ENCODE data around the gene EYS.
"Not testable (repeated sequence)": the region's sequence is repeated elsewhere in the genome, so short reads cannot be mapped to it uniquely, and the experiment has no call there.

Gene EYS

GRCh38 chr6:63943826-63944225, 1763.2 kb downstream of the EYS start:
- H3K4me2 ChIP-seq (ENCODE audit: low read length): no peak overlapping the region
- H3K9me3 ChIP-seq (replicated peaks; ENCODE audit: low read length): no peaks in the 10 kb centered on the region
- H3K9ac ChIP-seq (ENCODE audit: low read depth, low read length): no peak overlapping the region
- H3K4me3 ChIP-seq (ENCODE audit: low read length): no peak overlapping the region
- H3K36me3 ChIP-seq (ENCODE audit: insufficient read depth, low read length): no peaks in the 10 kb centered on the region
- H3K27me3 ChIP-seq (ENCODE audit: control insufficient read depth, insufficient read depth, low read length): no peaks in the 10 kb centered on the region
- H3K4me1 ChIP-seq (ENCODE audit: control insufficient read depth, insufficient read depth, low read length): no peaks in the 10 kb centered on the region

GRCh38 chr6:63941747-63942470, 1765.1 kb downstream of the EYS start:
- Histone ChIP-seq H3K9me3 (replicated peaks; ENCODE audit: low read length) (no peaks in the 10 kb centered on the region), H3K27me3 (ENCODE audit: control insufficient read depth, insufficient read depth, low read length) (no peaks in the 10 kb centered on the region), H3K4me3 (ENCODE audit: low read length) (no peak overlapping the region), H3K4me2 (ENCODE audit: low read length) (no peak overlapping the region), H3K9ac (ENCODE audit: low read depth, low read length) (no peak overlapping the region), H3K4me1 (ENCODE audit: control insufficient read depth, insufficient read depth, low read length) (no peaks in the 10 kb centered on the region), H3K36me3 (ENCODE audit: insufficient read depth, low read length) (no peaks in the 10 kb centered on the region)

- Histone ChIP-seq H3K9ac (ENCODE audit: low read depth, low read length) (no peak overlapping the region), H3K4me3 (ENCODE audit: low read length) (no peak overlapping the region), H3K27me3 (ENCODE audit: control insufficient read depth, insufficient read depth, low read length) (no peaks in the 10 kb centered on the region), H3K36me3 (ENCODE audit: insufficient read depth, low read length) (no peaks in the 10 kb centered on the region), H3K9me3 (replicated peaks; ENCODE audit: low read length) (no peaks in the 10 kb centered on the region), H3K4me1 (ENCODE audit: control insufficient read depth, insufficient read depth, low read length) (no peaks in the 10 kb centered on the region), H3K4me2 (ENCODE audit: low read length) (no peak overlapping the region)
These were observed 1767.0 kb downstream of the EYS start for GRCh38 chr6:63940056-63940455.

- Histone ChIP-seq H3K9ac (ENCODE audit: low read depth, low read length) (no peak overlapping the region), H3K27me3 (ENCODE audit: control insufficient read depth, insufficient read depth, low read length) (no peaks in the 10 kb centered on the region), H3K36me3 (ENCODE audit: insufficient read depth, low read length) (no peaks in the 10 kb centered on the region), H3K4me2 (ENCODE audit: low read length) (no peak overlapping the region), H3K9me3 (replicated peaks; ENCODE audit: low read length) (no peaks in the 10 kb centered on the region), H3K4me1 (ENCODE audit: control insufficient read depth, insufficient read depth, low read length) (no peaks in the 10 kb centered on the region), H3K4me3 (ENCODE audit: low read length) (no peak overlapping the region)
These were observed 1770.6 kb downstream of the EYS start for GRCh38 chr6:63936399-63936798.

- Histone ChIP-seq H3K36me3 (ENCODE audit: insufficient read depth, low read length) (no peaks in the 10 kb centered on the region), H3K4me1 (ENCODE audit: control insufficient read depth, insufficient read depth, low read length) (no peaks in the 10 kb centered on the region), H3K27me3 (ENCODE audit: control insufficient read depth, insufficient read depth, low read length) (no peaks in the 10 kb centered on the region), H3K9ac (ENCODE audit: low read depth, low read length) (no peak overlapping the region), H3K4me2 (ENCODE audit: low read length) (no peak overlapping the region), H3K9me3 (replicated peaks; ENCODE audit: low read length) (no peaks in the 10 kb centered on the region), H3K4me3 (ENCODE audit: low read length) (no peak overlapping the region)
These were observed 1771.3 kb downstream of the EYS start for GRCh38 chr6:63935732-63936131.

GRCh38 chr6:63933948-63934347, 1773.1 kb downstream of the EYS start:
- not testable (repeated sequence) for H3K4me1 ChIP-seq (ENCODE audit: control insufficient read depth, insufficient read depth, low read length); H3K9me3 ChIP-seq (replicated peaks; ENCODE audit: low read length); H3K27me3 ChIP-seq (ENCODE audit: control insufficient read depth, insufficient read depth, low read length); H3K4me3 ChIP-seq (ENCODE audit: low read length); H3K4me2 ChIP-seq (ENCODE audit: low read length); H3K9ac ChIP-seq (ENCODE audit: low read depth, low read length); H3K36me3 ChIP-seq (ENCODE audit: insufficient read depth, low read length)

GRCh38 chr6:63930848-63931247, 1776.2 kb downstream of the EYS start:
- Histone ChIP-seq H3K36me3 (ENCODE audit: insufficient read depth, low read length) (no peaks in the 10 kb centered on the region), H3K4me1 (ENCODE audit: control insufficient read depth, insufficient read depth, low read length) (no peaks in the 10 kb centered on the region), H3K9me3 (replicated peaks; ENCODE audit: low read length) (no peaks in the 10 kb centered on the region), H3K9ac (ENCODE audit: low read depth, low read length) (no peak overlapping the region), H3K4me3 (ENCODE audit: low read length) (no peak overlapping the region), H3K4me2 (ENCODE audit: low read length) (no peak overlapping the region), H3K27me3 (ENCODE audit: control insufficient read depth, insufficient read depth, low read length) (peaks cover 5% of the 10 kb centered on the region)

GRCh38 chr6:63929111-63929510, 1777.9 kb downstream of the EYS start:
- Histone ChIP-seq H3K9ac (ENCODE audit: low read depth, low read length) (no peak overlapping the region), H3K36me3 (ENCODE audit: insufficient read depth, low read length) (no peaks in the 10 kb centered on the region), H3K9me3 (replicated peaks; ENCODE audit: low read length) (no peaks in the 10 kb centered on the region), H3K4me3 (ENCODE audit: low read length) (no peak overlapping the region), H3K4me2 (ENCODE audit: low read length) (no peak overlapping the region), H3K27me3 (ENCODE audit: control insufficient read depth, insufficient read depth, low read length) (peaks cover 17% of the 10 kb centered on the region), H3K4me1 (ENCODE audit: control insufficient read depth, insufficient read depth, low read length) (no peaks in the 10 kb centered on the region)

- H3K4me2 ChIP-seq (ENCODE audit: low read length): no peak overlapping the region
These were observed 1778.4 kb downstream of the EYS start for GRCh38 chr6:63928613-63929012.

GRCh38 chr6:63926950-63927927, 1779.8 kb downstream of the EYS start:
- Histone ChIP-seq H3K9me3 (replicated peaks; ENCODE audit: low read length) (no peaks in the 10 kb centered on the region), H3K4me2 (ENCODE audit: low read length) (no peak overlapping the region), H3K27me3 (ENCODE audit: control insufficient read depth, insufficient read depth, low read length) (peaks cover 22% of the 10 kb centered on the region), H3K9ac (ENCODE audit: low read depth, low read length) (no peak overlapping the region), H3K36me3 (ENCODE audit: insufficient read depth, low read length) (no peaks in the 10 kb centered on the region), H3K4me1 (ENCODE audit: control insufficient read depth, insufficient read depth, low read length) (no peaks in the 10 kb centered on the region), H3K4me3 (ENCODE audit: low read length) (no peak overlapping the region)

More at GRCh38 chr6:63928613-63929012, 1778.4 kb downstream of the EYS start:
- H3K9ac ChIP-seq (ENCODE audit: low read depth, low read length): no peak overlapping the region
- H3K4me1 ChIP-seq (ENCODE audit: control insufficient read depth, insufficient read depth, low read length): no peaks in the 10 kb centered on the region
- H3K9me3 ChIP-seq (replicated peaks; ENCODE audit: low read length): no peaks in the 10 kb centered on the region
- no peaks in the 10 kb centered on the region for H3K36me3 ChIP-seq (ENCODE audit: insufficient read depth, low read length)
- peaks cover 21% of the 10 kb centered on the region for H3K27me3 ChIP-seq (ENCODE audit: control insufficient read depth, insufficient read depth, low read length)
- H3K4me3 ChIP-seq (ENCODE audit: low read length): no peak overlapping the region

GRCh38 chr6:63926258-63926780, 1780.7 kb downstream of the EYS start:
- H3K9me3 ChIP-seq (replicated peaks; ENCODE audit: low read length): no peaks in the 10 kb centered on the region
- H3K4me2 ChIP-seq (ENCODE audit: low read length): no peak overlapping the region
- H3K36me3 ChIP-seq (ENCODE audit: insufficient read depth, low read length): no peaks in the 10 kb centered on the region
- H3K27me3 ChIP-seq (ENCODE audit: control insufficient read depth, insufficient read depth, low read length): peaks cover 22% of the 10 kb centered on the region
- no peak overlapping the region for H3K9ac ChIP-seq (ENCODE audit: low read depth, low read length)
- H3K4me3 ChIP-seq (ENCODE audit: low read length): no peak overlapping the region
- no peaks in the 10 kb centered on the region for H3K4me1 ChIP-seq (ENCODE audit: control insufficient read depth, insufficient read depth, low read length)

Data from skeletal muscle satellite cell (primary cell).